Endothelial cell of umbilical vein (primary cell): ENCODE data around the gene RECK.

Source experiments
- EZH2 ChIP-seq: IDR thresholded peaks from 2 replicates; pipeline ENCODE4 v1.6.1; 2012; ENCODE audit warnings: borderline replicate concordance, low read depth, mild to moderate bottlenecking, moderate library complexity, low read length, inconsistent platforms; ENCODE audit not compliant: severe bottlenecking
- JUN ChIP-seq: IDR thresholded peaks from 2 replicates; pipeline ENCODE4 v1.6.1; 2011; ENCODE audit warnings: borderline replicate concordance, low read depth; ENCODE audit not compliant: insufficient read length, insufficient read depth
- MYC ChIP-seq: IDR thresholded peaks from one replicate; pipeline ENCODE4 v1.6.1; 2011; ENCODE audit warnings: mild to moderate bottlenecking, low read depth, low read length
- POLR2A ChIP-seq: IDR thresholded peaks from 2 replicates; pipeline ENCODE4 v1.6.1; 2012; ENCODE audit warnings: low read depth, mild to moderate bottlenecking, control low read depth, low read length
- POLR2AphosphoS5 ChIP-seq: IDR thresholded peaks from 2 replicates; pipeline ENCODE4 v1.6.1; 2012; ENCODE audit warnings: low read depth, mild to moderate bottlenecking, control low read depth, low read length, moderate library complexity; ENCODE audit not compliant: insufficient read depth
- TF ChIP-seq, protein P1 (sequence below), 2 donors: IDR thresholded peaks; 1 replicate in 1 of 2; 2 replicates in 1 of 2; pipeline ENCODE4 v1.5.1; 2011; ENCODE audit warnings: low read length in 2 of 2, mild to moderate bottlenecking in 2 of 2, moderate library complexity in 2 of 2, control low read depth in 1 of 2, inconsistent platforms in 1 of 2, low read depth in 1 of 2; ENCODE audit not compliant: insufficient read depth in 1 of 2; ENCODE audit errors: extremely low read depth in 1 of 2

DNA sequence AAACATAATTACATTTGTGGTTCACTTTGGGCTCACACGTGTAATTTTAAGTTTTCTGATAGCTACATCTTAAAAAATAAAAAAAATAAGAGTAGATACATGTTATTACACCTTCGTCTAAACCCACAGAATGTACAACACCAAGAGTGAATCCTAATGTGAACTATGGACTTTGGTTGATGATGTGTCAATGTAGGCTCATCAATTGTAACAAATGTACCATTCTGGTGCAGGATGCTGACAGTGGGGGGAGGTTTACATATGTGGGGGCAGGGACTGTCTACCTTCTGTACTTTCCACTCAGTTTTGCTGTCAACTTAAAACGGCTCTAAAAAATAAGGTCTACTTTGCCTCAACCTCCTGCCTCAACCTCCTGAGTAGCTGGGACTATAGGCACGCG lies 2.5 kb upstream of the RECK start:
- TF ChIP-seq, protein P1, sequence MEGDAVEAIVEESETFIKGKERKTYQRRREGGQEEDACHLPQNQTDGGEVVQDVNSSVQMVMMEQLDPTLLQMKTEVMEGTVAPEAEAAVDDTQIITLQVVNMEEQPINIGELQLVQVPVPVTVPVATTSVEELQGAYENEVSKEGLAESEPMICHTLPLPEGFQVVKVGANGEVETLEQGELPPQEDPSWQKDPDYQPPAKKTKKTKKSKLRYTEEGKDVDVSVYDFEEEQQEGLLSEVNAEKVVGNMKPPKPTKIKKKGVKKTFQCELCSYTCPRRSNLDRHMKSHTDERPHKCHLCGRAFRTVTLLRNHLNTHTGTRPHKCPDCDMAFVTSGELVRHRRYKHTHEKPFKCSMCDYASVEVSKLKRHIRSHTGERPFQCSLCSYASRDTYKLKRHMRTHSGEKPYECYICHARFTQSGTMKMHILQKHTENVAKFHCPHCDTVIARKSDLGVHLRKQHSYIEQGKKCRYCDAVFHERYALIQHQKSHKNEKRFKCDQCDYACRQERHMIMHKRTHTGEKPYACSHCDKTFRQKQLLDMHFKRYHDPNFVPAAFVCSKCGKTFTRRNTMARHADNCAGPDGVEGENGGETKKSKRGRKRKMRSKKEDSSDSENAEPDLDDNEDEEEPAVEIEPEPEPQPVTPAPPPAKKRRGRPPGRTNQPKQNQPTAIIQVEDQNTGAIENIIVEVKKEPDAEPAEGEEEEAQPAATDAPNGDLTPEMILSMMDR (IDR thresholded peaks at IDR 0.05; ENCODE audit: extremely low read depth in 1 of 2, insufficient read depth in 1 of 2, low read depth in 1 of 2, low read length in 2 of 2), result no peak
- TF ChIP-seq POLR2AphosphoS5, result no peak
- TF ChIP-seq EZH2, result no peak
- TF ChIP-seq POLR2A, result no peak
- TF ChIP-seq MYC, result no peak
- no peak for TF ChIP-seq JUN
